Epithelial cell of esophagus (primary cell): ENCODE data around the gene PIGK.

Source experiments
- DNase-seq: peaks from one replicate; pipeline ENCODE4 v3.0.0; 2010; ENCODE audit warnings: low read depth
- H3K4me3 ChIP-seq: 2 replicates; pipeline ENCODE4 v1.5.1; 2011; ENCODE audit warnings: mild to moderate bottlenecking, low read length, control low read depth
- TF ChIP-seq, protein P1 (sequence below): IDR thresholded peaks from 2 replicates; pipeline ENCODE4 v1.5.1; 2011; ENCODE audit warnings: low read depth, mild to moderate bottlenecking, low read length, control low read depth, inconsistent platforms; ENCODE audit not compliant: insufficient read depth; ENCODE audit errors: missing control alignments

Gene PIGK

GRCh38 chr1:77103486-77103885 is 115.7 kb downstream of the PIGK start:
- DNase-seq, result no peak
- TF ChIP-seq, protein P1, sequence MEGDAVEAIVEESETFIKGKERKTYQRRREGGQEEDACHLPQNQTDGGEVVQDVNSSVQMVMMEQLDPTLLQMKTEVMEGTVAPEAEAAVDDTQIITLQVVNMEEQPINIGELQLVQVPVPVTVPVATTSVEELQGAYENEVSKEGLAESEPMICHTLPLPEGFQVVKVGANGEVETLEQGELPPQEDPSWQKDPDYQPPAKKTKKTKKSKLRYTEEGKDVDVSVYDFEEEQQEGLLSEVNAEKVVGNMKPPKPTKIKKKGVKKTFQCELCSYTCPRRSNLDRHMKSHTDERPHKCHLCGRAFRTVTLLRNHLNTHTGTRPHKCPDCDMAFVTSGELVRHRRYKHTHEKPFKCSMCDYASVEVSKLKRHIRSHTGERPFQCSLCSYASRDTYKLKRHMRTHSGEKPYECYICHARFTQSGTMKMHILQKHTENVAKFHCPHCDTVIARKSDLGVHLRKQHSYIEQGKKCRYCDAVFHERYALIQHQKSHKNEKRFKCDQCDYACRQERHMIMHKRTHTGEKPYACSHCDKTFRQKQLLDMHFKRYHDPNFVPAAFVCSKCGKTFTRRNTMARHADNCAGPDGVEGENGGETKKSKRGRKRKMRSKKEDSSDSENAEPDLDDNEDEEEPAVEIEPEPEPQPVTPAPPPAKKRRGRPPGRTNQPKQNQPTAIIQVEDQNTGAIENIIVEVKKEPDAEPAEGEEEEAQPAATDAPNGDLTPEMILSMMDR, result no peak
- no peak overlapping the region for H3K4me3 ChIP-seq

- DNase-seq, result no peak
- H3K4me3 ChIP-seq, result no peak overlapping the region
- TF ChIP-seq, protein P1, result no peak
Observed at GRCh38 chr1:77100875-77101274, 118.4 kb downstream of the PIGK start.

DNA sequence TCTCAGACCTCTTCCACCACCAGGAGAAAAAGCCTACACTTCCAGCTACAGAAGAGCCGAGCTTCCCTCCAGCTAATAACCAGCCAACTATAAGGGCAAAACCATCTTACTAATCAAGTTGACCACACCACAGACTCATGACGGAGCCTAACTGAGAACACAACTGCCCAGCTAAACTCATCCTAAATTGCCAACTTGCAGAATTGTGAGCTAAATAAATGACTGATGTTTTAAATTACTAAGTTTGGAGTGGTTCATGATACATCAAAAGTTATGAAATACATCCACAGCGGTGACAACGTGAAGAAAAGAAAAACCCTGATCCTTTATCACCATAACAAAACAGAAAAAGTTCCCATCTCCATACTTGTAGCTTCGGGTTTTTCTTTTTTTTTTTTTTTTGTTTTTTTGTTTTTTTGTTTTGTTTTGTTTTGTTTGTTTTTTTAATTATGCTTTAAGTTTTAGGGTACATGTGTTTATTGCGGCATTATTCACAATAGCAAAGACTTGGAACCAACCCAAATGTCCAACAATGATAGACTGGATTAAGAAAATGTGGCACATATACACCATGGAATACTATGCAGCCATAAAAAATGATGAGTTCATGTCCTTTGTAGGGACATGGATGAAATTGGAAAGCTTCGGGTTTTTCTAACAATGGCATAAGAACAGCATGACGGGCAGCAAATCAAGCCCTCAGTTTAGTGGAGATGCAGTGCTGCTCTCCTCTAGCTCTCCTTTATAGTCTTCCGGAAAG is 122.6 kb downstream of the PIGK start:
- no peak for DNase-seq
- TF ChIP-seq, protein P1, result no peak
- no peak overlapping the region for H3K4me3 ChIP-seq

DNA sequence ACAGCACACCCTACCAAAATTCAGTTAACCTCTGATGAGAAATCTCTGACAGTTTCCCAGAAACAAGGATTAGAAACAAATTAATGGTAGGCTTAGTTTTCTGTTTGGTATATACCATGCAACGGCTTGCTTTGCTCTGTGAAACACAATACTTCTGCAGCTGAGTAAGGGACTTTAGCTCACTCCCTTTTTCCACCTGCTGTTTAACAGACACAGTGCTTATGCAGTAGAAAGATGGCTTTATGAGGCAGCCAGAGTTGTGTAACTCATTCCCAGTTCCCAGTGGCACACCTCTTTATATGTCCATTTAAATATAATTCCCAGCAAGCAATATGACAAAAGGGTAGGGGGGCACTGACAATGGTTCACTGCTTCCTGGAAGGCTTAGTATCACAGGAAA is 124.0 kb downstream of the PIGK start:
- DNase-seq, result no peak
- TF ChIP-seq, protein P1, result no peak
- H3K4me3 ChIP-seq, result no peak overlapping the region

- TF ChIP-seq, protein P1, result no peak
- no peak for DNase-seq
- H3K4me3 ChIP-seq, result no peak overlapping the region
Observed at GRCh38 chr1:77089756-77090155, 129.5 kb downstream of the PIGK start.

GRCh38 chr1:77085109-77085508 is 134.1 kb downstream of the PIGK start:
- no peak overlapping the region for H3K4me3 ChIP-seq
- TF ChIP-seq, protein P1, result no peak
- no peak for DNase-seq

DNA sequence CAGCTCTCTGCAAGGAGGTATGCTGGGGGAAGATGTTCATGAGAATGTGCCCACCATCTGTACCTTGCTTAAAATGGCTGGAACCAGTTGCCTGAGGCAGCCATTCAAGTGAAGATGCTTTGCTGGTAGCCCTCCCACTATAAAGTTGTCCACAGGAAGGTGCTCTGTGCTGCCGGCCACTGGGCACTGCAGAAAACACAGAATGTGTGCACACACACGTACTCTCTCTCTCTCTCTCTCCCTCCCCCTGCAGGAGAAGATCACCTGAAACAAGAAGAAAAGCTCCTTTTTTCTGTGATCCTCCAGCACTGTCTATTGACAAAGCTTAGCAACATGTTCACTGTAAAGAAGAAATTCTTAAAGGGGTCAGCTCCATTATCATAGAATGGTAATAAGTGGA is 134.8 kb downstream of the PIGK start:
- TF ChIP-seq, protein P1, result no peak
- no peak overlapping the region for H3K4me3 ChIP-seq
- DNase-seq, result no peak
